ENCODE measurements around the gene DEFB116. TPM values are rescaled to one million over a fixed set of nuclear protein-coding genes. Genes with fewer than 3 reads are reported as not detected.
"Not testable (repeated sequence)": the region's sequence is repeated elsewhere in the genome, so short reads cannot be mapped to it uniquely, and the experiment has no call there.

DEFB116 gene
- not detected for total RNA-seq

GRCh38 chr20:31308535-31309162 is at the start of gene DEFB116:
Gene DEFB116 (minus strand): TSS chr20:31308585. CDS start chr20:31308585, 0 bp downstream.
- H3K27ac Mint-ChIP-seq, result no peak within 1 kb of the TSS
- H3K4me3 Mint-ChIP-seq, result no peak within 1 kb of the TSS
- no peaks in the 10 kb centered on the region for H3K36me3 Mint-ChIP-seq (ENCODE audit: low read depth)
- no peaks in the 10 kb centered on the region for H3K27me3 Mint-ChIP-seq
- H3K9me3 Mint-ChIP-seq, result no peaks in the 10 kb centered on the region
- no peak for ATAC-seq (replicated peaks)
- H3K4me1 Mint-ChIP-seq, result no peaks in the 10 kb centered on the region

- no peaks in the 10 kb centered on the region for H3K36me3 Mint-ChIP-seq (ENCODE audit: low read depth)
These were observed 47.6 kb upstream of the DEFB116 start for GRCh38 chr20:31355981-31356380.

GRCh38 chr20:31341470-31341869 is 33.1 kb upstream of the DEFB116 start:
- ATAC-seq (replicated peaks), result no peak
- Mint-ChIP-seq H3K4me1 (no peaks in the 10 kb centered on the region), H3K9me3 (no peaks in the 10 kb centered on the region), H3K27me3 (no peaks in the 10 kb centered on the region), H3K36me3 (ENCODE audit: low read depth) (no peaks in the 10 kb centered on the region), H3K27ac (no peak overlapping the region), H3K4me3 (no peak overlapping the region)

More at GRCh38 chr20:31355981-31356380, 47.6 kb upstream of the DEFB116 start:
- Mint-ChIP-seq H3K27me3 (peaks cover 13% of the 10 kb centered on the region), H3K9me3 (no peaks in the 10 kb centered on the region), H3K4me3 (no peak overlapping the region), H3K27ac (no peak overlapping the region), H3K4me1 (no peaks in the 10 kb centered on the region)
- ATAC-seq (replicated peaks), result no peak

GRCh38 chr20:31330893-31331292 is 22.5 kb upstream of the DEFB116 start:
- no peaks in the 10 kb centered on the region for H3K36me3 Mint-ChIP-seq (ENCODE audit: low read depth)
- no peak for ATAC-seq (replicated peaks)
- H3K27me3 Mint-ChIP-seq, result peaks cover 13% of the 10 kb centered on the region
- no peak overlapping the region for H3K27ac Mint-ChIP-seq
- no peak overlapping the region for H3K4me3 Mint-ChIP-seq
- H3K9me3 Mint-ChIP-seq, result peaks cover 8% of the 10 kb centered on the region
- no peaks in the 10 kb centered on the region for H3K4me1 Mint-ChIP-seq

- ATAC-seq (replicated peaks), result no peak
- H3K4me3 Mint-ChIP-seq, result no peak overlapping the region
- no peaks in the 10 kb centered on the region for H3K36me3 Mint-ChIP-seq (ENCODE audit: low read depth)
- H3K27ac Mint-ChIP-seq, result no peak overlapping the region
- H3K27me3 Mint-ChIP-seq, result peaks cover 10% of the 10 kb centered on the region
- H3K9me3 Mint-ChIP-seq, result peaks cover 16% of the 10 kb centered on the region
- H3K4me1 Mint-ChIP-seq, result no peaks in the 10 kb centered on the region
These were observed 14.1 kb upstream of the DEFB116 start for GRCh38 chr20:31322504-31322903.

GRCh38 chr20:31284964-31285363 is 23.4 kb downstream of the DEFB116 start:
- not testable (repeated sequence) for ATAC-seq (replicated peaks); H3K9me3 Mint-ChIP-seq; H3K27ac Mint-ChIP-seq; H3K4me3 Mint-ChIP-seq; H3K27me3 Mint-ChIP-seq; H3K36me3 Mint-ChIP-seq (ENCODE audit: low read depth); H3K4me1 Mint-ChIP-seq

- Mint-ChIP-seq H3K4me3 (no peak overlapping the region), H3K4me1 (no peaks in the 10 kb centered on the region), H3K27ac (no peak overlapping the region), H3K36me3 (ENCODE audit: low read depth) (no peaks in the 10 kb centered on the region), H3K9me3 (peaks cover 5% of the 10 kb centered on the region), H3K27me3 (no peaks in the 10 kb centered on the region)
- no peak for ATAC-seq (replicated peaks)
These were observed 30.2 kb downstream of the DEFB116 start for GRCh38 chr20:31278178-31278577.

GRCh38 chr20:31274441-31274840 is 33.9 kb downstream of the DEFB116 start:
- no peaks in the 10 kb centered on the region for H3K4me1 Mint-ChIP-seq
- ATAC-seq (replicated peaks), result no peak
- no peak overlapping the region for H3K4me3 Mint-ChIP-seq
- H3K9me3 Mint-ChIP-seq, result peaks cover 23% of the 10 kb centered on the region
- H3K27ac Mint-ChIP-seq, result no peak overlapping the region
- no peaks in the 10 kb centered on the region for H3K36me3 Mint-ChIP-seq (ENCODE audit: low read depth)
- no peaks in the 10 kb centered on the region for H3K27me3 Mint-ChIP-seq

GRCh38 chr20:31260326-31260932 is 48.0 kb downstream of the DEFB116 start:
- no peak overlapping the region for H3K27ac Mint-ChIP-seq

GRCh38 chr20:31257364-31257763 is 51.0 kb downstream of the DEFB116 start, which contains the start of gene DEFB115:
Gene DEFB115 (plus strand): TSS chr20:31257664. CDS start chr20:31257664, 0 bp downstream.
- peaks cover 7% of the 10 kb centered on the region for H3K9me3 Mint-ChIP-seq
- H3K4me1 Mint-ChIP-seq, result no peaks in the 10 kb centered on the region
- H3K27me3 Mint-ChIP-seq, result no peaks in the 10 kb centered on the region
- H3K4me3 Mint-ChIP-seq, result no peak within 1 kb of the TSS
- H3K27ac Mint-ChIP-seq, result no peak within 1 kb of the TSS
- ATAC-seq (replicated peaks), result no peak
- no peaks in the 10 kb centered on the region for H3K36me3 Mint-ChIP-seq (ENCODE audit: low read depth)

More at GRCh38 chr20:31260326-31260932, 48.0 kb downstream of the DEFB116 start:
- H3K27me3 Mint-ChIP-seq, result no peaks in the 10 kb centered on the region
- peaks cover 4% of the 10 kb centered on the region for H3K9me3 Mint-ChIP-seq
- H3K4me3 Mint-ChIP-seq, result no peak overlapping the region
- ATAC-seq (replicated peaks), result no peak
- H3K36me3 Mint-ChIP-seq (ENCODE audit: low read depth), result no peaks in the 10 kb centered on the region
- no peaks in the 10 kb centered on the region for H3K4me1 Mint-ChIP-seq

- Mint-ChIP-seq H3K4me3 (no peak overlapping the region), H3K27ac (no peak overlapping the region), H3K4me1 (no peaks in the 10 kb centered on the region), H3K9me3 (peaks cover 7% of the 10 kb centered on the region), H3K36me3 (ENCODE audit: low read depth) (no peaks in the 10 kb centered on the region), H3K27me3 (no peaks in the 10 kb centered on the region)
- no peak for ATAC-seq (replicated peaks)
These were observed 51.4 kb downstream of the DEFB116 start for GRCh38 chr20:31256959-31257358.

Other genes with a start within 250 kb of the DEFB116 start
- not detected for gene DEFB115, start 50.9 kb downstream of the DEFB116 start, total RNA-seq
- gene DEFB118, start 60.0 kb upstream of the DEFB116 start, total RNA-seq, result not detected
- gene DEFB119, start 82.0 kb upstream of the DEFB116 start, total RNA-seq, result not detected
- gene DEFB121, start 97.6 kb upstream of the DEFB116 start, total RNA-seq, result not detected
- not detected for gene DEFB123, start 132.0 kb upstream of the DEFB116 start, total RNA-seq
- gene DEFB124, start 166.5 kb upstream of the DEFB116 start, total RNA-seq, result not detected
- gene REM1, start 166.7 kb upstream of the DEFB116 start, total RNA-seq, result not detected
- 100 to 1,000 TPM; 129 to 164 TPM for gene HM13, start 205.9 kb upstream of the DEFB116 start, total RNA-seq